CD4-positive, alpha-beta T cell (primary cell): ENCODE results near the gene SDK1. TPM values are rescaled to one million over a fixed set of nuclear protein-coding genes. Genes with fewer than 3 reads are reported as not detected.

Experiments used
- ATAC-seq: fragments of 200-7000 bp; cut with Tn5 transposase; one replicate; pipeline ENCODE4 v1.10.0; 2022; ENCODE audit warnings: mild to moderate bottlenecking; ENCODE audit not compliant: poor library complexity
- CTCF ChIA-PET: fragments of 350-600 bp; sonication (Branson Sonifier 250); formaldehyde crosslinking; loops from one replicate; lab custom pipeline; 2021; ENCODE audit warnings: antibody characterized with exemption, inconsistent platforms; lab: Charles Lee
- POLR2A ChIA-PET: fragments of 350-600 bp; sonication (Branson Sonifier 250); formaldehyde crosslinking; loops from one replicate; lab custom pipeline; 2021; ENCODE audit warnings: antibody characterized with exemption, inconsistent platforms; lab: Charles Lee
- DNase-seq, 14 experiments: peaks; one replicate each; pipeline ENCODE4 v3.0.0-alpha.2; 2013 to 2020; ENCODE audit warnings: mixed read lengths in 2 of 14
- H3K27ac ChIP-seq, 2 donors: one replicate each; pipeline versions ENCODE4 v1.5.1 to v1.7.0; 2013; ENCODE audit warnings: low read length in 2 of 2, low read depth in 1 of 2, mild to moderate bottlenecking in 1 of 2
- H3K27me3 ChIP-seq, 2 experiments: 1 replicate in 1 of 2; 2 replicates in 1 of 2; pipeline versions ENCODE4 v1.6.1 to v1.7.0; 2013; ENCODE audit warnings: low read length in 2 of 2, control low read depth in 1 of 2, mild to moderate bottlenecking in 1 of 2, moderate library complexity in 1 of 2; ENCODE audit not compliant: insufficient read depth in 2 of 2, control insufficient read depth in 1 of 2
- H3K36me3 ChIP-seq: one replicate; pipeline ENCODE4 v1.6.1; 2013; ENCODE audit warnings: low read length, control low read depth; ENCODE audit not compliant: insufficient read depth
- H3K4me1 ChIP-seq: one replicate; pipeline ENCODE4 v1.6.1; 2013; ENCODE audit warnings: low read length, control low read depth; ENCODE audit not compliant: insufficient read depth
- H3K4me3 ChIP-seq: one replicate; pipeline ENCODE4 v1.5.1; 2013; ENCODE audit warnings: mild to moderate bottlenecking, low read length, moderate library complexity
- H3K9me3 ChIP-seq, 2 experiments: 1 replicate in 1 of 2; 2 replicates in 1 of 2; pipeline versions ENCODE4 v1.6.1 to v1.7.0; 2013; ENCODE audit warnings: low read length in 2 of 2, mild to moderate bottlenecking in 2 of 2, control low read depth in 1 of 2, moderate library complexity in 1 of 2; ENCODE audit not compliant: control insufficient read depth in 1 of 2, insufficient read depth in 1 of 2
- H3K27ac Mint-ChIP-seq: one replicate; pipeline ENCODE4 v1.8.0; 2020; ENCODE audit warnings: mixed read lengths
- H3K27me3 Mint-ChIP-seq: one replicate; pipeline ENCODE4 v1.8.0; 2021; ENCODE audit warnings: mixed read lengths
- H3K36me3 Mint-ChIP-seq: one replicate; pipeline ENCODE4 v1.8.0; 2021; ENCODE audit warnings: low read depth, mixed read lengths
- H3K4me1 Mint-ChIP-seq: one replicate; pipeline ENCODE4 v1.8.0; 2021; ENCODE audit warnings: low read depth, mixed read lengths
- H3K4me3 Mint-ChIP-seq: one replicate; pipeline ENCODE4 v1.8.0; 2020; ENCODE audit warnings: mild to moderate bottlenecking, mixed read lengths
- H3K9me3 Mint-ChIP-seq: one replicate; pipeline ENCODE4 v1.8.0; 2020; ENCODE audit warnings: mixed read lengths
- CTCF ChIP-seq: fragments of 200-600 bp; IDR thresholded peaks from one replicate; pipeline ENCODE4 v1.8.0; 2022; ENCODE audit warnings: antibody characterized with exemption, mild to moderate bottlenecking
- intact Hi-C, 2 experiments: fragments of 100-400 bp; cut with DNase I in 1 of 2; cut with micrococcal nuclease in 1 of 2; formaldehyde crosslinking; loops; one replicate each; pipeline versions ENCODE4 v1.15.1 to v1.9.0; 2023 to 2025; cut with DNase I, micrococcal nuclease
- total RNA-seq, 174 experiments: library from RNA in 2 of 174; stranded (reverse) in 2 of 174; gene quantifications; one replicate each; pipeline ENCODE4 v1.2.3 and lab custom pipeline; 2021 to 2026

SDK1 gene
- total RNA-seq, 2 experiments from 2014 or later, result 1.1 to 1.3 TPM

- no peaks in the 10 kb centered on the region for H3K4me1 ChIP-seq
- Mint-ChIP-seq H3K27ac (no peak overlapping the region), H3K27me3 (no peaks in the 10 kb centered on the region), H3K4me3 (no peak overlapping the region), H3K36me3 (no peaks in the 10 kb centered on the region), H3K4me1 (no peaks in the 10 kb centered on the region), H3K9me3 (no peaks in the 10 kb centered on the region)
- no peak for ATAC-seq
- H3K9me3 ChIP-seq, result peaks cover 0 to 6% of the 10 kb centered on the region in 2 experiments
- ChIA-PET CTCF (no interaction called here), POLR2A (interaction anchor here (0.6 kb wide), 1 partner anchor 429 kb away, joined by 3 read pairs; no protein-coding TSS in a partner anchor)
- H3K27ac ChIP-seq, result no peak overlapping the region
- no peak overlapping the region for H3K4me3 ChIP-seq
- intact Hi-C loops, result no loop called here
- H3K27me3 ChIP-seq, result no peaks in the 10 kb centered on the region
- DNase-seq, result no peak
- no peak for TF ChIP-seq CTCF
- H3K36me3 ChIP-seq, result no peaks in the 10 kb centered on the region
These were observed 773.9 kb downstream of the SDK1 start for GRCh38 chr7:4074994-4075393.

GRCh38 chr7:4076701-4077294 lies 775.7 kb downstream of the SDK1 start:
- ChIA-PET CTCF (no interaction called here), POLR2A (no interaction called here)
- no peak overlapping the region for H3K4me3 ChIP-seq
- Mint-ChIP-seq H3K27ac (no peak overlapping the region), H3K36me3 (no peaks in the 10 kb centered on the region), H3K4me3 (no peak overlapping the region), H3K4me1 (no peaks in the 10 kb centered on the region), H3K27me3 (no peaks in the 10 kb centered on the region), H3K9me3 (no peaks in the 10 kb centered on the region)
- ATAC-seq (no peak), DNase-seq (no peak)
- no peaks in the 10 kb centered on the region for H3K4me1 ChIP-seq
- no peaks in the 10 kb centered on the region for H3K27me3 ChIP-seq
- no peaks in the 10 kb centered on the region for H3K36me3 ChIP-seq
- H3K27ac ChIP-seq, result no peak overlapping the region
- intact Hi-C loops, result no loop called here
- TF ChIP-seq CTCF, result no peak
- peaks cover 0 to 9% of the 10 kb centered on the region in 2 experiments for H3K9me3 ChIP-seq

GRCh38 chr7:4077980-4078379 lies 776.9 kb downstream of the SDK1 start:
- Mint-ChIP-seq H3K4me1 (no peaks in the 10 kb centered on the region), H3K36me3 (no peaks in the 10 kb centered on the region), H3K27me3 (no peaks in the 10 kb centered on the region), H3K4me3 (no peak overlapping the region), H3K27ac (no peak overlapping the region), H3K9me3 (no peaks in the 10 kb centered on the region)
- intact Hi-C loops, result no loop called here
- H3K36me3 ChIP-seq, result no peaks in the 10 kb centered on the region
- H3K4me1 ChIP-seq, result no peaks in the 10 kb centered on the region
- H3K27me3 ChIP-seq, result no peaks in the 10 kb centered on the region
- ATAC-seq, result no peak
- no peak overlapping the region for H3K4me3 ChIP-seq
- no peak for DNase-seq
- H3K9me3 ChIP-seq, result peaks cover 0 to 4% of the 10 kb centered on the region in 2 experiments
- CTCF ChIA-PET, result no interaction called here
- TF ChIP-seq CTCF, result no peak
- POLR2A ChIA-PET, result no interaction called here
- no peak overlapping the region for H3K27ac ChIP-seq
